Central memory CD8-positive, alpha-beta T cell (primary cell): ENCODE data around the gene COL18A1.
"Not testable (repeated sequence)": the region's sequence is repeated elsewhere in the genome, so short reads cannot be mapped to it uniquely, and the experiment has no call there.

Experiments
- ATAC-seq: fragments of 150-1000 bp; cut with Tn5 transposase; replicated peaks from 2 replicates; pipeline ENCODE4 v1.10.0; 2022; ENCODE audit warnings: mild to moderate bottlenecking, moderate FRiP score, moderate number of reproducible peaks; ENCODE audit not compliant: poor library complexity, severe bottlenecking; ENCODE audit errors: extremely low read depth
- DNase-seq, 2 donors: peaks; one replicate each; pipeline ENCODE4 v3.0.0; 2021; ENCODE audit warnings: low spot score in 2 of 2
- H3K27ac Mint-ChIP-seq: one replicate; pipeline ENCODE4 v1.8.0; 2022; ENCODE audit warnings: low read depth, mild to moderate bottlenecking, moderate library complexity, mixed read lengths
- H3K27me3 Mint-ChIP-seq: one replicate; pipeline ENCODE4 v1.8.0; 2022; ENCODE audit warnings: mixed read lengths
- H3K36me3 Mint-ChIP-seq: one replicate; pipeline ENCODE4 v1.8.0; 2022; ENCODE audit warnings: mild to moderate bottlenecking, moderate library complexity, mixed read lengths; ENCODE audit not compliant: insufficient read depth
- H3K4me1 Mint-ChIP-seq: one replicate; pipeline ENCODE4 v1.8.0; 2022; ENCODE audit warnings: mixed read lengths
- H3K4me3 Mint-ChIP-seq: one replicate; pipeline ENCODE4 v1.8.0; 2022; ENCODE audit warnings: mild to moderate bottlenecking, moderate library complexity, mixed read lengths
- H3K9me3 Mint-ChIP-seq: one replicate; pipeline ENCODE4 v1.8.0; 2022; ENCODE audit warnings: mixed read lengths

COL18A1 gene

DNA sequence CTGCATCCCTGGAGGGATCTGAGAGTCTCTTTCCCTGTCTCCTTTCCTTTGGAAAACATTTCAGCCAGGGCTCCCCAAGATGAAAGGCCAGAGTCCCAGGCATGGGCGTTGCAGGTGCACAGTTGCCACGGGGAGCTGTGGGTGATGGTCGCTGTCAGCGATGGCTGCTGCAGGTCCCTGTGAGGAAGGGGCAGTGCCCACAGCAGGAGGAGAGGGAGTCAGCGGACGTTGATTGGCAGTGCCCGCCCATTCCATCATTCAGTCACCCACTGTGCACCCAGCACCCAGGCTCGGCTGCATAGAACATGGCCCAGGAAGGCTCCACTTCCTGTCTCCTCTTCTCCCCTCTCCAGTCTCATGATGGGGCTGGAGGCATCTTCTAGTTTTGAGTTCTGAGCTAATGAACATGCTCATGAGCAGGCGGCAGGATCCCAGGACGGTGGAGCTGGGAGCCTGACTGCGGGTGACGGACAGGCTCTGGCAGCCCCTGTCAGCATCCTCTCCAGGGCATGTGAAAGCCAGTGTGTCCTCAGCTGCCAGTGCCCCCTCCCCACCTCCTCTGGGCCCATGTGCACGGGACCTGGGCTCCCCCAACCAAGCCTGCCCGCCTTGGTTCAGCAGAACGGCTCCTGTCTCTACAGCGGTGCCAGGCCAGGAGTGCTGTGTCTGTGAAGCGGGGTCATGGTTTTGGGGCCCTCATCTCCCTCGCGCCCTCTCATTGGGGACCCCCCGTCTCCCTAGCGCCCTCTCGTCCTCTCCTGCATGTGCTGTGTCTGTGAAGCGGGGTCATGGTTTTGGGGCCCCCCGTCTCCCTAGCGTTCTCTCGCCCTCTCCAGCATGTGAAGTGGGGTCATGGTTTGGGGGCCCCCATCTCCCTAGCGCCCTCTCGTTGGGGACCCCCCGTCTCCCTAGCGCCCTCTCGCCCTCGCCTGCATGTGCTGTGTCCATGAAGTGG is 24.5 kb downstream of the COL18A1 start:
- Mint-ChIP-seq H3K27me3 (peaks cover 18% of the 10 kb centered on the region), H3K9me3 (no peaks in the 10 kb centered on the region), H3K36me3 (no peaks in the 10 kb centered on the region), H3K4me3 (no peak overlapping the region), H3K4me1 (no peaks in the 10 kb centered on the region), H3K27ac (no peak overlapping the region)
- DNase-seq = no peak
- ATAC-seq = no peak

GRCh38 chr21:45430521-45431501 is 25.8 kb downstream of the COL18A1 start:
- no peaks in the 10 kb centered on the region for H3K9me3 Mint-ChIP-seq
- no peak overlapping the region for H3K4me3 Mint-ChIP-seq
- ATAC-seq (no peak), DNase-seq (no peak)
- H3K27me3 Mint-ChIP-seq = peaks cover 18% of the 10 kb centered on the region
- H3K27ac Mint-ChIP-seq = no peak overlapping the region
- H3K4me1 Mint-ChIP-seq = no peaks in the 10 kb centered on the region
- H3K36me3 Mint-ChIP-seq = no peaks in the 10 kb centered on the region

DNA sequence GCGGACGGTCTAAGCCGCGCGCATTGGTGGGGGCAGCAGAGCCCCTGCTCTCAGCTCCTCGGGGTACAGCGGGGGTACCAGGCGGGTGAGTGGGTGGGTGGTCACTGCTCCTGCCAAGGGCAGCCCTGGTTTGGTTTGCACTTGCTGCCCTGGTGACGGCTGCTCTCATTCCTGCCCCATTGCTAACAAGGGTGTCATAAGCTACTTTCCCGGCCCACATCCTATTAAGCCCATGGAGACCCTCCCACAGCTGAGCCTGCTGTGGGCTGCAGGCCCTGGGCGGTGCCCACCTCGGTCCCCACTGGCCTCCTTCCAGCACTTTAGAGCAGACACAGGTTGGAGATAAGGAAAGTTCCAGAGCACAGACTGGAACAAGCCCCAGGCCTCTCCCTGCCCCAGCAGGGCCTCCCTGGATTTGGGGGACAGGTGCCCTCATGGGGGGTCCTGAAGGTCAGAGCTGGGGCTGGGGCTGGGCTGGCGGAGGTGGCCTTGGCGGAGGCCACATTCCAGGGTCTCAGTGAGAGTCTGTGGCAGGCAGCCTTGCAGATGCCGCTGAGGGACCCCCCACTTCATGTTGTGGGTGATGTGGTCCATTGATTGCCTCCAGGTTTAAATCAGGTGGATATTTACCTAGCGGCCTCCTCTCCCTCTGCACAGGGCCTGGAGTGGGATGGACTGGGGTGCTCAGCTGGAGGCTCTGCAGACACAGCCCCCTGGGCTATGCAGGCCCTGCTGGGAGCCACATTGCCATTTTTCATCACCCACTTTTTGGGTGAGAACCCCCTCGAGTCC is 27.0 kb downstream of the COL18A1 start:
- H3K27me3 Mint-ChIP-seq = peaks cover 18% of the 10 kb centered on the region
- H3K4me3 Mint-ChIP-seq = no peak overlapping the region
- no peak for DNase-seq
- no peaks in the 10 kb centered on the region for H3K4me1 Mint-ChIP-seq
- no peak overlapping the region for H3K27ac Mint-ChIP-seq
- H3K36me3 Mint-ChIP-seq = no peaks in the 10 kb centered on the region
- no peak for ATAC-seq
- H3K9me3 Mint-ChIP-seq = no peaks in the 10 kb centered on the region

GRCh38 chr21:45432575-45433255 is 27.8 kb downstream of the COL18A1 start:
- no peak overlapping the region for H3K4me3 Mint-ChIP-seq
- no peak for ATAC-seq

DNA sequence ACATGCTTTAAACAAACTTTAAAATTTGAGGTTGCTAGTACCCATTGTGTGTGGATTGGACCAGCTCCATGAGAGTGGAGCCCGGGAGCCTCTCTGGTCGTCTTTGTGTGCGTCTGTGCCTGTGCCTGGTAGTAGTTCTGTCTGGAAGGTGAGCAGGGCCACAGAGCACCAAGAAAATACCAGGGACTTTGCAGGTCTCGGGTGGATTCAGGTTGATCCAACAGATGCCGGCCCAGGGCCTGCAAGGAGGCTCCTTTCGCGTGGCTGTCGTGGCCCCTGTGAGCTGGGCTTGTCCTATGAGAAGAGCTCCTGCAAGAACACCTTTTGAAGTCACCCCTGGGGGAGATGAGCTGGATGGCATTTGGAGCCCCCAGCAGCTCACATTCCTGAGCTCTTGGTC is 28.3 kb downstream of the COL18A1 start:
- H3K36me3 Mint-ChIP-seq = no peaks in the 10 kb centered on the region
- no peak overlapping the region for H3K4me3 Mint-ChIP-seq
- no peaks in the 10 kb centered on the region for H3K9me3 Mint-ChIP-seq
- H3K27ac Mint-ChIP-seq = no peak overlapping the region
- ATAC-seq = no peak
- no peaks in the 10 kb centered on the region for H3K4me1 Mint-ChIP-seq
- no peak for DNase-seq
- peaks cover 18% of the 10 kb centered on the region for H3K27me3 Mint-ChIP-seq

More at GRCh38 chr21:45432575-45433255, 27.8 kb downstream of the COL18A1 start:
- DNase-seq = no peak
- H3K27ac Mint-ChIP-seq = no peak overlapping the region
- no peaks in the 10 kb centered on the region for H3K4me1 Mint-ChIP-seq
- no peaks in the 10 kb centered on the region for H3K36me3 Mint-ChIP-seq
- H3K9me3 Mint-ChIP-seq = no peaks in the 10 kb centered on the region
- peaks cover 18% of the 10 kb centered on the region for H3K27me3 Mint-ChIP-seq

DNA sequence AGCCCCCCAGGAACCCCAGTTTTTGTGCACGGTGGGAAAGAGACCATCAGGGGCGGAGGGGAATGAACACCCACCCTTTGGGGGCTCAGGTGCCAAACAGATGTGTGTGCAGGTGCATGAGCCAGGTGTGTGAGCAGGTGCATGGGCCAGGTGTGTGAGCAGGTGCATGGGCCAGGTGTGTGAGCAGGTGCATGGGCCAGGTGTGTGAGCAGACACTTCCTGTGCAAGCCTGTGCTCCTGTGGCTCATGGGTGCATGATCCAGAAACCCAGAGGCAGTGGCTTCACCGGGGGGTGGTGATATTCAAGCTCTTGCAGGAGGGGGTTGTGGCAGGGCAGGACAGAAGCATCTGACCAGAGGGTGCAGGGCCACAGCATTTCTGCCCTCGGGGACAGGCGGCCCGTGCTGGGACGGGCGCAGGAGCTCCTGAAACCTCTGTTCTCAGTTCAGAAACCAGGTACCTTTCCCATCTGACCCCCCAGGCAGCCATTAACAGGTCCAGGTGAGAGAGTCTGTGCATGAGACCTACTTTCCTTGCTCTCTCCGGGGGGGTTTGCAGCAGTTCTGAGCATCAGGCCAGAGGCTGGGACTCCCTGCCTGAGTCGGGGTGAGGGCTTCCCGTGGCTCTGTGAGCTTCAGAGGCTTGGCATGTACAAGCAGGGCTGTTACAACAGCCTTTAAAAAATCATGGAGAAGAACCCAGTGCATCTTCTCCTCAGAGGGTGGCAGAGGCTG is 29.1 kb downstream of the COL18A1 start:
- H3K27me3 Mint-ChIP-seq = peaks cover 18% of the 10 kb centered on the region

GRCh38 chr21:45434645-45435217 is 29.8 kb downstream of the COL18A1 start:
- H3K4me1 Mint-ChIP-seq = peaks cover 7% of the 10 kb centered on the region
- DNase-seq = no peak
- H3K27ac Mint-ChIP-seq = no peak overlapping the region
- ATAC-seq = no peak
- H3K27me3 Mint-ChIP-seq = peaks cover 14% of the 10 kb centered on the region
- H3K36me3 Mint-ChIP-seq = no peaks in the 10 kb centered on the region
- no peak overlapping the region for H3K4me3 Mint-ChIP-seq
- no peaks in the 10 kb centered on the region for H3K9me3 Mint-ChIP-seq

More for the DNA sequence above, 29.1 kb downstream of the COL18A1 start:
- Mint-ChIP-seq H3K9me3 (no peaks in the 10 kb centered on the region), H3K4me3 (no peak overlapping the region), H3K4me1 (peaks cover under 1% of the 10 kb centered on the region), H3K36me3 (no peaks in the 10 kb centered on the region), H3K27ac (no peak overlapping the region)
- ATAC-seq (no peak), DNase-seq (no peak)

- no peak for DNase-seq
- Mint-ChIP-seq H3K9me3 (no peaks in the 10 kb centered on the region), H3K27me3 (peaks cover 6% of the 10 kb centered on the region), H3K4me3 (no peak overlapping the region), H3K27ac (no peak overlapping the region), H3K4me1 (peaks cover 7% of the 10 kb centered on the region), H3K36me3 (no peaks in the 10 kb centered on the region)
- ATAC-seq = no peak
These were observed 30.5 kb downstream of the COL18A1 start for GRCh38 chr21:45435405-45435981.

GRCh38 chr21:45436351-45437065 is 31.5 kb downstream of the COL18A1 start:
- H3K9me3 Mint-ChIP-seq = no peaks in the 10 kb centered on the region
- DNase-seq (no peak), ATAC-seq (no peak)
- H3K27me3 Mint-ChIP-seq = no peaks in the 10 kb centered on the region
- no peaks in the 10 kb centered on the region for H3K36me3 Mint-ChIP-seq
- peaks cover 7% of the 10 kb centered on the region for H3K4me1 Mint-ChIP-seq
- H3K27ac Mint-ChIP-seq = no peak overlapping the region
- no peak overlapping the region for H3K4me3 Mint-ChIP-seq

GRCh38 chr21:45437844-45438243 is 32.9 kb downstream of the COL18A1 start:
- not testable (repeated sequence) for H3K36me3 Mint-ChIP-seq, H3K27me3 Mint-ChIP-seq, H3K27ac Mint-ChIP-seq, ATAC-seq, H3K4me3 Mint-ChIP-seq, H3K4me1 Mint-ChIP-seq, H3K9me3 Mint-ChIP-seq, DNase-seq
